CD4-positive, alpha-beta T cell treated with Interleukin-21 for 1 hour (primary cell): Measurements from ENCODE around the gene TTC4.

Experiments used
- DNase-seq: peaks from one replicate; pipeline ENCODE4 v3.0.0-alpha.2; 2020

Gene TTC4

GRCh38 chr1:54715493-54716298 is at the start of gene TTC4:
Gene TTC4, plus strand, starts transcription at chr1:54715861. Its CDS starts 48 bp downstream, at chr1:54715909.
- peak; percentile 85 for DNase-seq

- no peak for DNase-seq
Observed at GRCh38 chr1:54666333-54666732, 49.3 kb upstream of the TTC4 start.

- no peak for DNase-seq
Observed at GRCh38 chr1:54667797-54668196, 47.9 kb upstream of the TTC4 start.

GRCh38 chr1:54668567-54668966 is 47.1 kb upstream of the TTC4 start:
- DNase-seq: no peak

GRCh38 chr1:54671985-54672608 is 43.6 kb upstream of the TTC4 start:
- peak; percentile 71 for DNase-seq

- no peak for DNase-seq
Observed at GRCh38 chr1:54678776-54679643, 36.7 kb upstream of the TTC4 start.

- DNase-seq: no peak
Observed at GRCh38 chr1:54679706-54680105, 36.0 kb upstream of the TTC4 start.

- DNase-seq: no peak
Observed at GRCh38 chr1:54680387-54680786, 35.3 kb upstream of the TTC4 start.

- peak; percentile 5 for DNase-seq
Observed at GRCh38 chr1:54681358-54681757, 34.3 kb upstream of the TTC4 start.

- DNase-seq: no peak
Observed at GRCh38 chr1:54683453-54683852, 32.2 kb upstream of the TTC4 start.

GRCh38 chr1:54685335-54685905 is 30.2 kb upstream of the TTC4 start:
- DNase-seq: no peak

GRCh38 chr1:54686155-54686554 is 29.5 kb upstream of the TTC4 start:
- no peak for DNase-seq

GRCh38 chr1:54694771-54695170 is 20.9 kb upstream of the TTC4 start:
- DNase-seq: no peak

- DNase-seq: no peak
Observed at GRCh38 chr1:54695221-54695620, 20.4 kb upstream of the TTC4 start.

GRCh38 chr1:54695764-54696163 is 19.9 kb upstream of the TTC4 start:
- no peak for DNase-seq

GRCh38 chr1:54696262-54696661 is 19.4 kb upstream of the TTC4 start:
- no peak for DNase-seq

- no peak for DNase-seq
Observed at GRCh38 chr1:54697896-54698295, 17.8 kb upstream of the TTC4 start.

- DNase-seq: no peak
Observed at GRCh38 chr1:54698346-54698745, 17.3 kb upstream of the TTC4 start.

- no peak for DNase-seq
Observed at GRCh38 chr1:54699936-54700525, 15.6 kb upstream of the TTC4 start.

- DNase-seq: no peak
Observed at GRCh38 chr1:54701066-54701465, 14.6 kb upstream of the TTC4 start.

- no peak for DNase-seq
Observed at GRCh38 chr1:54701996-54702395, 13.7 kb upstream of the TTC4 start.

GRCh38 chr1:54703471-54703870 is 12.2 kb upstream of the TTC4 start:
- no peak for DNase-seq

- DNase-seq: no peak
Observed at GRCh38 chr1:54705153-54705552, 10.5 kb upstream of the TTC4 start.
